ES-I3 (cell line): ENCODE measurements around the gene SPRED2.
"Not testable (repeated sequence)": the region's sequence is repeated elsewhere in the genome, so short reads cannot be mapped to it uniquely, and the experiment has no call there.

Experiments used
- H3K36me3 ChIP-seq: 2 replicates; pipeline ENCODE4 v1.6.1; 2013; ENCODE audit warnings: mild to moderate bottlenecking, low read length, control low read depth, moderate library complexity; ENCODE audit not compliant: insufficient read depth
- H3K4me1 ChIP-seq: 2 replicates; pipeline ENCODE4 v1.6.1; 2013; ENCODE audit warnings: mild to moderate bottlenecking, control low read depth, low read length; ENCODE audit not compliant: insufficient read depth
- H3K9ac ChIP-seq: 2 replicates; pipeline ENCODE4 v1.6.1; 2013; ENCODE audit warnings: low read depth, mild to moderate bottlenecking, low read length, moderate library complexity
- H3K9me3 ChIP-seq: 2 replicates; pipeline ENCODE4 v1.6.1; 2013; ENCODE audit warnings: mild to moderate bottlenecking, low read length, moderate library complexity; ENCODE audit not compliant: control insufficient read depth, insufficient read depth

SPRED2 gene

DNA sequence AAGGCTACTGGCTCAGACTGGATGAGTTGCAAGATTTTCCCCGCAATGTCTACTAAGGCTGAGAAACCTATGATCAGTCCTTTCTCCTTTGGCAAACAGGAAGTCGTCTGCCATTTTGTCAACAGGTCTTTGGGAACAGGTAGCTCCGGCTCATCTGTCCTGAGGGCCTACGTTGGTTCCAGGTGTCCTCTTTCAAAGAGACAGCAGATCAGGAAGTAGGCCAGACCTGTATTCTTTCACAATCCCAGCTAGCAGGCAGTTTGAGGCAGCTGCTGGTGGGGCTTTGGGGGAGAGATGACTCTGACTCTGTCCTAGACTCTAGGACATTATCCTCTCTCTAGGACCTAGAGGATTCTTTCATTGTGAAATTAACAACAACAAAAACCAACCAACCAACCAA is 106.1 kb downstream of the SPRED2 start:
- no peaks in the 10 kb centered on the region for H3K9me3 ChIP-seq
- no peaks in the 10 kb centered on the region; the same call in 1 of the 2 replicates for H3K4me1 ChIP-seq
- H3K9ac ChIP-seq = no peak overlapping the region
- no peaks in the 10 kb centered on the region for H3K36me3 ChIP-seq

- H3K9me3 ChIP-seq = no peaks in the 10 kb centered on the region
- no peaks in the 10 kb centered on the region for H3K36me3 ChIP-seq
- H3K4me1 ChIP-seq = peaks cover 3% of the 10 kb centered on the region; the same call in 1 of the 2 replicates
- no peak overlapping the region for H3K9ac ChIP-seq
These were observed 107.3 kb downstream of the SPRED2 start for GRCh38 chr2:65325066-65325465.

DNA sequence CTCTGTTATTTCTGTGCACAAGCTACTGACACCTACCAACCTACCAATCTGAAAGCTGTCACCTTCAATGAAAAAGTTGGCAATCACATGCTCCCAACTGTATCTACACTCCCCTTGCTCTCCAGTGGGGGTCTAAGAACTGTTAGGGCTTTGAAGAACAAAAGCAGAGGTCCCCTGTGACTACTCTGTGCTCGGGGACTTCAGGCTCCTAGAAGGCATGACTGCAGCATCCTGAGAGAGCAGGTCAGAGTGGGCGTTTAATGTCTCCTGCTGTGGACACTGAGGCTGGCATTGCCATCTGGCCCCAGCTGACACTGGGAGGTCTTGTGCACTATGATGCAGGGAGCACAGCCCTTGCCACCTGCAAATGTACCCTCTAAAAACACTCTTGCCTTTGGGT is 111.5 kb downstream of the SPRED2 start:
- Histone ChIP-seq H3K36me3 (peaks cover 5% of the 10 kb centered on the region; the same call in 1 of the 2 replicates), H3K9me3 (no peaks in the 10 kb centered on the region), H3K9ac (no peak overlapping the region), H3K4me1 (peaks cover 5% of the 10 kb centered on the region; the same call in 1 of the 2 replicates)

- peaks cover 5% of the 10 kb centered on the region; the same call in 1 of the 2 replicates for H3K4me1 ChIP-seq
- H3K36me3 ChIP-seq = peaks cover 5% of the 10 kb centered on the region; the same call in 1 of the 2 replicates
- no peaks in the 10 kb centered on the region for H3K9me3 ChIP-seq
- no peak overlapping the region for H3K9ac ChIP-seq
These were observed 112.2 kb downstream of the SPRED2 start for GRCh38 chr2:65320042-65320725.

DNA sequence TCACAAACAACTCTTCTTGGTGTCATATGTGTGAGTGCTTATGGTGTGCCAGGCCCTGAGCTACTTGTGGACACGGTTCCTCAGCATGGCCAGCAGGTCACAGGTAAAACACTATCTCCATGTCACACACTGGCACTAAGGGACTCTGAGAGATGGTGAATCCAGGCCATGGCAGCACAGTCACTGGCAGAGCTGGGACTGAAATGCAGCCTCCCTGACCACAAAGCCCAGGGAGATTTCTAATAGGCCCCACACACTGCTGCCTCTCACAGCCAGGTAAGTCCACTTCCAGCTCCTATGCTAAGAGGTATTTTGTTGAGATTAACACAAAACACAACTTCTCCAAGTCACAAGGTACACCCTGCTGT is 112.7 kb downstream of the SPRED2 start:
- no peak overlapping the region for H3K9ac ChIP-seq
- no peaks in the 10 kb centered on the region for H3K9me3 ChIP-seq
- peaks cover 5% of the 10 kb centered on the region for H3K36me3 ChIP-seq
- peaks cover 5% of the 10 kb centered on the region; the same call in 1 of the 2 replicates for H3K4me1 ChIP-seq

- H3K36me3 ChIP-seq = peaks cover 5% of the 10 kb centered on the region
- no peaks in the 10 kb centered on the region for H3K9me3 ChIP-seq
- peaks cover 5% of the 10 kb centered on the region; the same call in 1 of the 2 replicates for H3K4me1 ChIP-seq
- H3K9ac ChIP-seq = no peak overlapping the region
These were observed 113.2 kb downstream of the SPRED2 start for GRCh38 chr2:65319072-65319673.

GRCh38 chr2:65317841-65318240 is 114.6 kb downstream of the SPRED2 start:
- no peak overlapping the region for H3K9ac ChIP-seq
- no peaks in the 10 kb centered on the region for H3K9me3 ChIP-seq
- peaks cover 7% of the 10 kb centered on the region for H3K36me3 ChIP-seq
- H3K4me1 ChIP-seq = peaks cover 5% of the 10 kb centered on the region; the same call in 1 of the 2 replicates

DNA sequence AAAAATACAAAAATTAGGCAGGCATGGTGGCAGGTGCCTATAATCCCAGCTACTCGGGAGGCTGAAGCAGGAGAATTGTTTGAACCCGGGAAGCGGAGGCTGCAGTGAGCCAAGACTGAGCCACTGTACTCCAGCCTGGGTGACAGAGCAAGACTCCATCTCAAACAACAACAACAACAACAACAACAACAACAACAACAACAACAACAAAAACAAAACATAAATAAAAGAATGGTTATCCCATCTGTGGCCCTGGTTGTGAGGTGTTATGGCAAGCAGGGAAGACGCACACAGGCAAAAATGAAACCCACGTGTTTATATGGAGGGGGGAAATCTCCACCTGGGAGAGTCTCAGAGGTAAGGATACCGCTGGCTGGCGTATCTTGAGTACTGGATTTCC is 115.0 kb downstream of the SPRED2 start:
- H3K36me3 ChIP-seq = not testable (repeated sequence)

DNA sequence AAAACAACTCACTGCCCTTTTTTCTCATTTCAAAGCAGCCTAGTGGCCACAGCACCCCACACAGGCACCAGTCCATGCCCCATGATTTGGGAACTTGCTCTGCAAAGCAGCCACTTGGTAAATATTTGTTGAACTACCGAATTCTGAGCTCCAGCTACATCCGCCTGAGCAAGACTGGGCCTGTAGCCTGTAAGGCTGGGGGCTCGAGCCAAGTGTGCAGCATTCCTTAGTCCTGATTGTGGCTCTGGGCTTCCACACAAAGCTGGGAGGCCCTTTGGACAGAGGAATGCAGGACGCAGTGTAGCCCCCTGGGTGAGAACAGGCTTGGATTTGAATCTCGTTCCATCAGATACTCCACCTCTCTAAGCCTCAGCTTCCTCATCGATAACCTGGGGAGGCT is 116.3 kb downstream of the SPRED2 start:
- H3K9ac ChIP-seq = no peak overlapping the region
- peaks cover 10% of the 10 kb centered on the region for H3K36me3 ChIP-seq

More for the DNA sequence above, 115.0 kb downstream of the SPRED2 start:
- not testable (repeated sequence) for H3K4me1 ChIP-seq, H3K9me3 ChIP-seq, H3K9ac ChIP-seq

GRCh38 chr2:65314801-65315441 is 117.5 kb downstream of the SPRED2 start:
- peaks cover 10% of the 10 kb centered on the region for H3K36me3 ChIP-seq
- H3K9ac ChIP-seq = no peak overlapping the region
- no peaks in the 10 kb centered on the region for H3K9me3 ChIP-seq
- peaks cover under 1% of the 10 kb centered on the region; the same call in 1 of the 2 replicates for H3K4me1 ChIP-seq

More for the DNA sequence above, 116.3 kb downstream of the SPRED2 start:
- H3K9me3 ChIP-seq = no peaks in the 10 kb centered on the region
- H3K4me1 ChIP-seq = peaks cover 5% of the 10 kb centered on the region; the same call in 1 of the 2 replicates

DNA sequence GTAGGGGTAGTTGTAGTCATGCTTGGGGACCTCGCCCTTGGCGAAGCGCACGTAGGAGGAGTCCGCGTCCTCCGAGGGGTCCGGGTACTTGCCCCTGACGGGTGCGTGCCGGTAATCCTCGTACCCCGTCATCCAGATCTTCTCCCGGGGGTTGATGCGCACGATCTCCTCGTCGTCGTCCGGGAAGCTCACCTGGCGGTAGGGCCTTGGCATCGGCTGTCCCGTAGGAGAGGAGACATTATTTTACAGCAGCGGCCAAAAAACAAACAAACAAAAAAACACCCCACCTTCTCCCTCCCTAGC is 118.5 kb downstream of the SPRED2 start:
- no peaks in the 10 kb centered on the region for H3K4me1 ChIP-seq
- no peak overlapping the region for H3K9ac ChIP-seq
- peaks cover 10% of the 10 kb centered on the region for H3K36me3 ChIP-seq
- H3K9me3 ChIP-seq = no peaks in the 10 kb centered on the region

DNA sequence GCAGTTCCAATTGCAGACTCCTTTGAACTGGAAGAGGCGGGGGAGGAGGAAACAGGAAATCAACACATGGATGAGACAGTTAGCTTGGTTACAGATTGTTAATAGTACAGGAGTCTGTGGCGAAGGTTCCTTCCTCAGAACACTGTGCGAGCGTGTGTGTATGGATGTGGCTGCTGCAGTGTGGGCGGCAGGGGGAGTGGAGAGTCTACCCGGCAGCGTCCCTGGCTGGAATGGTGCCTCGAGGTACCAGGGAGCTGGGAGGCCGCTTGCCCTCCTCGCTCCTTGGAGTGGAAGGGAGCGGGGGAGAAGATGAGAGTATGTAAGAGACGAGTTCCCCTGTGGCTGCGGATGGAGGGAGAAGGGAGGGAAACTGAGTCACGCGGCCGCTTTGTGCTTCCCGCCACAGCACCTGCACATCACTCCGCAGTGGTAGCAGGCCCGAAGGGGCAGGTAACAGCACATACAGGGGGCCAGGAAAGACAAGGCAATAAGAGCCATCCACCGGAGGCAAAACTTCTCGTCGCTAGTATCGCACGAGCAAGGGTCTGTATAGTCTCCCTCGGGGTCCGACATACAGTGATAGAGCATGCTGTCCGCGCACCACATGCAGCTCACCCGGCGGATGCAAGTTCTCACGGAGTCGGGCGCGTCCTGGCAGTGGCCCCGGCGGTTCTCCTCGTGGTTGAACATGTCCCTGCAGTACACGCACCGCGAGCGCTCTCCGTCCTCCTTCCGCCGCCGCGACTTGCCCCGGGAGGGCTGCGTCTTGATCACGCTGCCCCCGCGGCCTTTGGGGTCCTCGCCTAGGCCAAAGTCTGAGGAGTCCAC is 119.1 kb downstream of the SPRED2 start:
- Histone ChIP-seq H3K4me1 (no peaks in the 10 kb centered on the region), H3K36me3 (peaks cover 10% of the 10 kb centered on the region), H3K9me3 (no peaks in the 10 kb centered on the region), H3K9ac (no peak overlapping the region)

DNA sequence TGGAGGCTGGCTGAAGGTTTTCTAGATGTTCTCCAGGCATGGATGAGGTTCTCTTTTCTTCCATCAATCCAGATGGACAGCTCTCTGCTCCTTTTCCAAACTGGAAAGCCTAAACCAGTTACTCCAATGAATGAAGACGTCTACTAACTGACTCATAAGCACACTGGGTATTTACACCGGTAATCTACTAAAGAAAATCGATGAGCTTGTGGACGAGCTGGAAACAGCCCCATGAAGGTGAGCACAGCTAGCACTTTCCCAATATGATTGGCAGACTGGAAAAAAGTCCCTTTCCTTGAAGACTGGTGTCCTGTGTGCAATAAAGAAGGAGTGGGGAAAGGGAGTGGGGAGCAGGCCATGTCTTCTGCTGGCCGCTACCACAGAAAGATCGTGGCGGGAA is 120.8 kb downstream of the SPRED2 start:
- H3K4me1 ChIP-seq = no peaks in the 10 kb centered on the region
- H3K9ac ChIP-seq = no peak overlapping the region
- H3K36me3 ChIP-seq = peaks cover 9% of the 10 kb centered on the region
- no peaks in the 10 kb centered on the region for H3K9me3 ChIP-seq

GRCh38 chr2:65311049-65311448 is 121.3 kb downstream of the SPRED2 start:
- H3K4me1 ChIP-seq = no peaks in the 10 kb centered on the region
- H3K36me3 ChIP-seq = peaks cover 5% of the 10 kb centered on the region; the same call in 1 of the 2 replicates
- H3K9me3 ChIP-seq = no peaks in the 10 kb centered on the region
- no peak overlapping the region for H3K9ac ChIP-seq
